ENCODE data around the gene TCFL5. TPM values are rescaled to one million over a fixed set of nuclear protein-coding genes. Genes with fewer than 3 reads are reported as not detected.

Gene TCFL5
- total RNA-seq, 1 experiment from 2014 or later, result 20.4 TPM

DNA sequence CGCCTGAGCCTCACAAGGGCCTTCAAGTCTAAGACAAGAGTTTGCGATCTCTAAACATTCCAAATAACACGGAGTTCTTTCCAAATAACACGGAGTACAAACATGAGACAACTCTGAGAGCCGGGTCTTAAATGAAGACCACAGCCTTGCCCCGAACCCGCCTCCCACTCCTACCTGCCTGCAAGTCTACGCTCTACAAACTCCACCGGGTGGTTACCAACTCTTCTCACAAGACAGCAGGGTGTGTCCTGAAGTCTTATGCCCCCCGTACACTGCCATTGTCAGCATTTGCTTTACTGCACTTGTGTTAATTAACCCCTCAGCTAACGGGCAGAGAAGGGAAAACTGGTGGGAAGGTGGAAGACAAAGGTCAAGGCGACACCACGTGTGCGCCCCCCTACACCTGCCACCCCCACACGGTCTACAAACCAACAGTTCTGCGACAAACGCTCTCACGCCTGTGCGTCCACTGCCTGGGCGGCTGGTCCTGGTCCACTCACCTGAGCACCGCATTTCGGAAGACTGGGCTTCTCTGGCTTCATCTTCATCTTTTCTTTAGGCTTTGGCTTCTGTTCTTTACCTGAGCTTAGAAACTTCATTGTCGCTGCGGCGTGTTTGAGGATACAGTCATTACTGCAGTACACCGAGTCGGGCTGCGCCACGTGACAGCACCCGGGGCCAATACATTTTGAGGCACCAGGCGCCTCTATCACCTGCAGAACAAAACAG is 45.2 kb upstream of the TCFL5 start:
- POLR2A ChIA-PET, result interaction anchor here (0.6 to 1.5 kb wide), 2 partner anchors 31 to 34 kb away, joined by 6 to 7 read pairs; partner anchors contain the start of gene GID8
- peaks cover 97% of the 10 kb centered on the region for H3K36me3 Mint-ChIP-seq
- TF ChIP-seq GTF2I (CRISPR knock-in tag; conservative IDR thresholded peaks at IDR 0.05) (no peak), NR3C1 (CRISPR knock-in tag; conservative IDR thresholded peaks at IDR 0.05; ENCODE audit: low read depth) (no peak), ZNF396 (CRISPR knock-in tag; IDR thresholded peaks at IDR 0.05; ENCODE audit: borderline replicate concordance) (no peak), SP1 (CRISPR knock-in tag; conservative IDR thresholded peaks at IDR 0.05) (no peak), OVOL2 (CRISPR knock-in tag; IDR thresholded peaks at IDR 0.05; ENCODE audit: borderline replicate concordance) (no peak), TEAD4 (CRISPR knock-in tag; IDR thresholded peaks at IDR 0.05) (no peak), PRRX2 (CRISPR knock-in tag; IDR thresholded peaks at IDR 0.05) (no peak), RORB (CRISPR knock-in tag; IDR thresholded peaks at IDR 0.05) (no peak)
- TF ChIP-seq, protein P1, sequence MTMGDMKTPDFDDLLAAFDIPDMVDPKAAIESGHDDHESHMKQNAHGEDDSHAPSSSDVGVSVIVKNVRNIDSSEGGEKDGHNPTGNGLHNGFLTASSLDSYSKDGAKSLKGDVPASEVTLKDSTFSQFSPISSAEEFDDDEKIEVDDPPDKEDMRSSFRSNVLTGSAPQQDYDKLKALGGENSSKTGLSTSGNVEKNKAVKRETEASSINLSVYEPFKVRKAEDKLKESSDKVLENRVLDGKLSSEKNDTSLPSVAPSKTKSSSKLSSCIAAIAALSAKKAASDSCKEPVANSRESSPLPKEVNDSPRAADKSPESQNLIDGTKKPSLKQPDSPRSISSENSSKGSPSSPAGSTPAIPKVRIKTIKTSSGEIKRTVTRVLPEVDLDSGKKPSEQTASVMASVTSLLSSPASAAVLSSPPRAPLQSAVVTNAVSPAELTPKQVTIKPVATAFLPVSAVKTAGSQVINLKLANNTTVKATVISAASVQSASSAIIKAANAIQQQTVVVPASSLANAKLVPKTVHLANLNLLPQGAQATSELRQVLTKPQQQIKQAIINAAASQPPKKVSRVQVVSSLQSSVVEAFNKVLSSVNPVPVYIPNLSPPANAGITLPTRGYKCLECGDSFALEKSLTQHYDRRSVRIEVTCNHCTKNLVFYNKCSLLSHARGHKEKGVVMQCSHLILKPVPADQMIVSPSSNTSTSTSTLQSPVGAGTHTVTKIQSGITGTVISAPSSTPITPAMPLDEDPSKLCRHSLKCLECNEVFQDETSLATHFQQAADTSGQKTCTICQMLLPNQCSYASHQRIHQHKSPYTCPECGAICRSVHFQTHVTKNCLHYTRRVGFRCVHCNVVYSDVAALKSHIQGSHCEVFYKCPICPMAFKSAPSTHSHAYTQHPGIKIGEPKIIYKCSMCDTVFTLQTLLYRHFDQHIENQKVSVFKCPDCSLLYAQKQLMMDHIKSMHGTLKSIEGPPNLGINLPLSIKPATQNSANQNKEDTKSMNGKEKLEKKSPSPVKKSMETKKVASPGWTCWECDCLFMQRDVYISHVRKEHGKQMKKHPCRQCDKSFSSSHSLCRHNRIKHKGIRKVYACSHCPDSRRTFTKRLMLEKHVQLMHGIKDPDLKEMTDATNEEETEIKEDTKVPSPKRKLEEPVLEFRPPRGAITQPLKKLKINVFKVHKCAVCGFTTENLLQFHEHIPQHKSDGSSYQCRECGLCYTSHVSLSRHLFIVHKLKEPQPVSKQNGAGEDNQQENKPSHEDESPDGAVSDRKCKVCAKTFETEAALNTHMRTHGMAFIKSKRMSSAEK (CRISPR knock-in tag; IDR thresholded peaks at IDR 0.05; ENCODE audit: borderline replicate concordance), result no peak
- TF ChIP-seq, protein P2, sequence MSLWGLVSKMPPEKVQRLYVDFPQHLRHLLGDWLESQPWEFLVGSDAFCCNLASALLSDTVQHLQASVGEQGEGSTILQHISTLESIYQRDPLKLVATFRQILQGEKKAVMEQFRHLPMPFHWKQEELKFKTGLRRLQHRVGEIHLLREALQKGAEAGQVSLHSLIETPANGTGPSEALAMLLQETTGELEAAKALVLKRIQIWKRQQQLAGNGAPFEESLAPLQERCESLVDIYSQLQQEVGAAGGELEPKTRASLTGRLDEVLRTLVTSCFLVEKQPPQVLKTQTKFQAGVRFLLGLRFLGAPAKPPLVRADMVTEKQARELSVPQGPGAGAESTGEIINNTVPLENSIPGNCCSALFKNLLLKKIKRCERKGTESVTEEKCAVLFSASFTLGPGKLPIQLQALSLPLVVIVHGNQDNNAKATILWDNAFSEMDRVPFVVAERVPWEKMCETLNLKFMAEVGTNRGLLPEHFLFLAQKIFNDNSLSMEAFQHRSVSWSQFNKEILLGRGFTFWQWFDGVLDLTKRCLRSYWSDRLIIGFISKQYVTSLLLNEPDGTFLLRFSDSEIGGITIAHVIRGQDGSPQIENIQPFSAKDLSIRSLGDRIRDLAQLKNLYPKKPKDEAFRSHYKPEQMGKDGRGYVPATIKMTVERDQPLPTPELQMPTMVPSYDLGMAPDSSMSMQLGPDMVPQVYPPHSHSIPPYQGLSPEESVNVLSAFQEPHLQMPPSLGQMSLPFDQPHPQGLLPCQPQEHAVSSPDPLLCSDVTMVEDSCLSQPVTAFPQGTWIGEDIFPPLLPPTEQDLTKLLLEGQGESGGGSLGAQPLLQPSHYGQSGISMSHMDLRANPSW (CRISPR knock-in tag; conservative IDR thresholded peaks at IDR 0.05; ENCODE audit: low read depth), result no peak
- TF ChIP-seq, protein P3, sequence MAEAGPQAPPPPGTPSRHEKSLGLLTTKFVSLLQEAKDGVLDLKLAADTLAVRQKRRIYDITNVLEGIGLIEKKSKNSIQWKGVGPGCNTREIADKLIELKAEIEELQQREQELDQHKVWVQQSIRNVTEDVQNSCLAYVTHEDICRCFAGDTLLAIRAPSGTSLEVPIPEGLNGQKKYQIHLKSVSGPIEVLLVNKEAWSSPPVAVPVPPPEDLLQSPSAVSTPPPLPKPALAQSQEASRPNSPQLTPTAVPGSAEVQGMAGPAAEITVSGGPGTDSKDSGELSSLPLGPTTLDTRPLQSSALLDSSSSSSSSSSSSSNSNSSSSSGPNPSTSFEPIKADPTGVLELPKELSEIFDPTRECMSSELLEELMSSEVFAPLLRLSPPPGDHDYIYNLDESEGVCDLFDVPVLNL (CRISPR knock-in tag; IDR thresholded peaks at IDR 0.05; ENCODE audit: borderline replicate concordance, low read depth), result no peak
- TF ChIP-seq, protein P4, sequence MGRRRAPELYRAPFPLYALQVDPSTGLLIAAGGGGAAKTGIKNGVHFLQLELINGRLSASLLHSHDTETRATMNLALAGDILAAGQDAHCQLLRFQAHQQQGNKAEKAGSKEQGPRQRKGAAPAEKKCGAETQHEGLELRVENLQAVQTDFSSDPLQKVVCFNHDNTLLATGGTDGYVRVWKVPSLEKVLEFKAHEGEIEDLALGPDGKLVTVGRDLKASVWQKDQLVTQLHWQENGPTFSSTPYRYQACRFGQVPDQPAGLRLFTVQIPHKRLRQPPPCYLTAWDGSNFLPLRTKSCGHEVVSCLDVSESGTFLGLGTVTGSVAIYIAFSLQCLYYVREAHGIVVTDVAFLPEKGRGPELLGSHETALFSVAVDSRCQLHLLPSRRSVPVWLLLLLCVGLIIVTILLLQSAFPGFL (CRISPR knock-in tag; IDR thresholded peaks at IDR 0.05; ENCODE audit: borderline replicate concordance), result no peak
- TF ChIP-seq, protein P5, sequence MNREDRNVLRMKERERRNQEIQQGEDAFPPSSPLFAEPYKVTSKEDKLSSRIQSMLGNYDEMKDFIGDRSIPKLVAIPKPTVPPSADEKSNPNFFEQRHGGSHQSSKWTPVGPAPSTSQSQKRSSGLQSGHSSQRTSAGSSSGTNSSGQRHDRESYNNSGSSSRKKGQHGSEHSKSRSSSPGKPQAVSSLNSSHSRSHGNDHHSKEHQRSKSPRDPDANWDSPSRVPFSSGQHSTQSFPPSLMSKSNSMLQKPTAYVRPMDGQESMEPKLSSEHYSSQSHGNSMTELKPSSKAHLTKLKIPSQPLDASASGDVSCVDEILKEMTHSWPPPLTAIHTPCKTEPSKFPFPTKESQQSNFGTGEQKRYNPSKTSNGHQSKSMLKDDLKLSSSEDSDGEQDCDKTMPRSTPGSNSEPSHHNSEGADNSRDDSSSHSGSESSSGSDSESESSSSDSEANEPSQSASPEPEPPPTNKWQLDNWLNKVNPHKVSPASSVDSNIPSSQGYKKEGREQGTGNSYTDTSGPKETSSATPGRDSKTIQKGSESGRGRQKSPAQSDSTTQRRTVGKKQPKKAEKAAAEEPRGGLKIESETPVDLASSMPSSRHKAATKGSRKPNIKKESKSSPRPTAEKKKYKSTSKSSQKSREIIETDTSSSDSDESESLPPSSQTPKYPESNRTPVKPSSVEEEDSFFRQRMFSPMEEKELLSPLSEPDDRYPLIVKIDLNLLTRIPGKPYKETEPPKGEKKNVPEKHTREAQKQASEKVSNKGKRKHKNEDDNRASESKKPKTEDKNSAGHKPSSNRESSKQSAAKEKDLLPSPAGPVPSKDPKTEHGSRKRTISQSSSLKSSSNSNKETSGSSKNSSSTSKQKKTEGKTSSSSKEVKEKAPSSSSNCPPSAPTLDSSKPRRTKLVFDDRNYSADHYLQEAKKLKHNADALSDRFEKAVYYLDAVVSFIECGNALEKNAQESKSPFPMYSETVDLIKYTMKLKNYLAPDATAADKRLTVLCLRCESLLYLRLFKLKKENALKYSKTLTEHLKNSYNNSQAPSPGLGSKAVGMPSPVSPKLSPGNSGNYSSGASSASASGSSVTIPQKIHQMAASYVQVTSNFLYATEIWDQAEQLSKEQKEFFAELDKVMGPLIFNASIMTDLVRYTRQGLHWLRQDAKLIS (CRISPR knock-in tag; IDR thresholded peaks at IDR 0.05; ENCODE audit: borderline replicate concordance), result no peak
- TF ChIP-seq, protein P6, sequence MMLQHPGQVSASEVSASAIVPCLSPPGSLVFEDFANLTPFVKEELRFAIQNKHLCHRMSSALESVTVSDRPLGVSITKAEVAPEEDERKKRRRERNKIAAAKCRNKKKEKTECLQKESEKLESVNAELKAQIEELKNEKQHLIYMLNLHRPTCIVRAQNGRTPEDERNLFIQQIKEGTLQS (CRISPR knock-in tag; conservative IDR thresholded peaks at IDR 0.05), result no peak
- TF ChIP-seq, protein P7, sequence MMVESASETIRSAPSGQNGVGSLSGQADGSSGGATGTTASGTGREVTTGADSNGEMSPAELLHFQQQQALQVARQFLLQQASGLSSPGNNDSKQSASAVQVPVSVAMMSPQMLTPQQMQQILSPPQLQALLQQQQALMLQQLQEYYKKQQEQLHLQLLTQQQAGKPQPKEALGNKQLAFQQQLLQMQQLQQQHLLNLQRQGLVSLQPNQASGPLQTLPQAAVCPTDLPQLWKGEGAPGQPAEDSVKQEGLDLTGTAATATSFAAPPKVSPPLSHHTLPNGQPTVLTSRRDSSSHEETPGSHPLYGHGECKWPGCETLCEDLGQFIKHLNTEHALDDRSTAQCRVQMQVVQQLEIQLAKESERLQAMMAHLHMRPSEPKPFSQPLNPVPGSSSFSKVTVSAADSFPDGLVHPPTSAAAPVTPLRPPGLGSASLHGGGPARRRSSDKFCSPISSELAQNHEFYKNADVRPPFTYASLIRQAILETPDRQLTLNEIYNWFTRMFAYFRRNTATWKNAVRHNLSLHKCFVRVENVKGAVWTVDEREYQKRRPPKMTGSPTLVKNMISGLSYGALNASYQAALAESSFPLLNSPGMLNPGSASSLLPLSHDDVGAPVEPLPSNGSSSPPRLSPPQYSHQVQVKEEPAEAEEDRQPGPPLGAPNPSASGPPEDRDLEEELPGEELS (CRISPR knock-in tag; IDR thresholded peaks at IDR 0.05), result no peak
- TF ChIP-seq, protein P8, sequence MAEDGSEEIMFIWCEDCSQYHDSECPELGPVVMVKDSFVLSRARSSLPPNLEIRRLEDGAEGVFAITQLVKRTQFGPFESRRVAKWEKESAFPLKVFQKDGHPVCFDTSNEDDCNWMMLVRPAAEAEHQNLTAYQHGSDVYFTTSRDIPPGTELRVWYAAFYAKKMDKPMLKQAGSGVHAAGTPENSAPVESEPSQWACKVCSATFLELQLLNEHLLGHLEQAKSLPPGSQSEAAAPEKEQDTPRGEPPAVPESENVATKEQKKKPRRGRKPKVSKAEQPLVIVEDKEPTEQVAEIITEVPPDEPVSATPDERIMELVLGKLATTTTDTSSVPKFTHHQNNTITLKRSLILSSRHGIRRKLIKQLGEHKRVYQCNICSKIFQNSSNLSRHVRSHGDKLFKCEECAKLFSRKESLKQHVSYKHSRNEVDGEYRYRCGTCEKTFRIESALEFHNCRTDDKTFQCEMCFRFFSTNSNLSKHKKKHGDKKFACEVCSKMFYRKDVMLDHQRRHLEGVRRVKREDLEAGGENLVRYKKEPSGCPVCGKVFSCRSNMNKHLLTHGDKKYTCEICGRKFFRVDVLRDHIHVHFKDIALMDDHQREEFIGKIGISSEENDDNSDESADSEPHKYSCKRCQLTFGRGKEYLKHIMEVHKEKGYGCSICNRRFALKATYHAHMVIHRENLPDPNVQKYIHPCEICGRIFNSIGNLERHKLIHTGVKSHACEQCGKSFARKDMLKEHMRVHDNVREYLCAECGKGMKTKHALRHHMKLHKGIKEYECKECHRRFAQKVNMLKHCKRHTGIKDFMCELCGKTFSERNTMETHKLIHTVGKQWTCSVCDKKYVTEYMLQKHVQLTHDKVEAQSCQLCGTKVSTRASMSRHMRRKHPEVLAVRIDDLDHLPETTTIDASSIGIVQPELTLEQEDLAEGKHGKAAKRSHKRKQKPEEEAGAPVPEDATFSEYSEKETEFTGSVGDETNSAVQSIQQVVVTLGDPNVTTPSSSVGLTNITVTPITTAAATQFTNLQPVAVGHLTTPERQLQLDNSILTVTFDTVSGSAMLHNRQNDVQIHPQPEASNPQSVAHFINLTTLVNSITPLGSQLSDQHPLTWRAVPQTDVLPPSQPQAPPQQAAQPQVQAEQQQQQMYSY (CRISPR knock-in tag; IDR thresholded peaks at IDR 0.05), result no peak

More for the DNA sequence above, 45.2 kb upstream of the TCFL5 start:
- DNase-seq (ENCODE audit: low spot score) (no peak), ATAC-seq (no peak)
- CTCF ChIA-PET, result interaction anchor here (0.6 to 1.9 kb wide), 20 partner anchors 9 to 129 kb away, joined by 3 to 24 read pairs (median 6); partner anchors contain the start of genes BHLHE23, DIDO1, GID8 and TCFL5
- H3K4me1 Mint-ChIP-seq, result peaks cover 8% of the 10 kb centered on the region
- H3K27ac Mint-ChIP-seq, result no peak overlapping the region
- H3K27me3 Mint-ChIP-seq (ENCODE audit: low read depth), result no peaks in the 10 kb centered on the region
- H3K4me3 Mint-ChIP-seq, result no peak overlapping the region
- H3K9me3 Mint-ChIP-seq, result no peaks in the 10 kb centered on the region

Measured in WTC11 (cell line).